ENCODE results near the gene PANK2.

PANK2 gene

DNA sequence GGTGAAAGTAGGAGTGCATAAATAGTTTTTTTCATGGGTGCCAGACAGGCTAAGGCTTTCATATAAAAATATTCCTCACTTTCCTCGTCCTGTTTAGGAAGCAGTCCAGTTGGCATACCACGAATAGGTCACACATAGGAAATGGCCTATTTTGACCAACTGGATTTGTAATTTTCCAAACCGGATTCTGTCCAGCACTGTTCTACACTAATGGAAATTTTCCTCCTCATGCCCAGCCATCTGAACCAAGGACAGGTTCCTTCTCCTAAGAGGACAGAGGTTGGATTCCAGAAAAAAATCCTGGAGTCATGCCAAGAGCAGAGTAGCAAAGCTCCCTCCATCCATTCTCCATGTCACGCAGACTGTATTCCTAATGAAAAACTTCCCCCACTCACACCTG lies 43.1 kb downstream of the PANK2 start:
- TF ChIP-seq CREB1 (IDR thresholded peaks at IDR 0.05; ENCODE audit: low read depth), result no peak
- no peak for TF ChIP-seq EP300 (IDR thresholded peaks at IDR 0.05; ENCODE audit: borderline replicate concordance)
- TF ChIP-seq, protein P1, sequence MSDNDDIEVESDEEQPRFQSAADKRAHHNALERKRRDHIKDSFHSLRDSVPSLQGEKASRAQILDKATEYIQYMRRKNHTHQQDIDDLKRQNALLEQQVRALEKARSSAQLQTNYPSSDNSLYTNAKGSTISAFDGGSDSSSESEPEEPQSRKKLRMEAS (IDR thresholded peaks at IDR 0.05), result no peak
- TF ChIP-seq NFIC (IDR thresholded peaks at IDR 0.05), result no peak
- no peak for TF ChIP-seq TCF12 (IDR thresholded peaks at IDR 0.05; ENCODE audit: low read depth)
- TF ChIP-seq ZBTB7A (IDR thresholded peaks at IDR 0.05; ENCODE audit: low read depth), result no peak
- TF ChIP-seq TAF1 (IDR thresholded peaks at IDR 0.05; ENCODE audit: low read depth), result no peak
- no peak for TF ChIP-seq EGR1 (IDR thresholded peaks at IDR 0.05)
- no peak for TF ChIP-seq RAD21 (IDR thresholded peaks at IDR 0.05; ENCODE audit: low read depth)
- no peak for TF ChIP-seq CEBPB (IDR thresholded peaks at IDR 0.05)
- no peak for TF ChIP-seq TEAD4 (IDR thresholded peaks at IDR 0.05)
- TF ChIP-seq, protein P2, sequence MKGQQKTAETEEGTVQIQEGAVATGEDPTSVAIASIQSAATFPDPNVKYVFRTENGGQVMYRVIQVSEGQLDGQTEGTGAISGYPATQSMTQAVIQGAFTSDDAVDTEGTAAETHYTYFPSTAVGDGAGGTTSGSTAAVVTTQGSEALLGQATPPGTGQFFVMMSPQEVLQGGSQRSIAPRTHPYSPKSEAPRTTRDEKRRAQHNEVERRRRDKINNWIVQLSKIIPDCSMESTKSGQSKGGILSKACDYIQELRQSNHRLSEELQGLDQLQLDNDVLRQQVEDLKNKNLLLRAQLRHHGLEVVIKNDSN (IDR thresholded peaks at IDR 0.05), result no peak
- TF ChIP-seq, protein P3, sequence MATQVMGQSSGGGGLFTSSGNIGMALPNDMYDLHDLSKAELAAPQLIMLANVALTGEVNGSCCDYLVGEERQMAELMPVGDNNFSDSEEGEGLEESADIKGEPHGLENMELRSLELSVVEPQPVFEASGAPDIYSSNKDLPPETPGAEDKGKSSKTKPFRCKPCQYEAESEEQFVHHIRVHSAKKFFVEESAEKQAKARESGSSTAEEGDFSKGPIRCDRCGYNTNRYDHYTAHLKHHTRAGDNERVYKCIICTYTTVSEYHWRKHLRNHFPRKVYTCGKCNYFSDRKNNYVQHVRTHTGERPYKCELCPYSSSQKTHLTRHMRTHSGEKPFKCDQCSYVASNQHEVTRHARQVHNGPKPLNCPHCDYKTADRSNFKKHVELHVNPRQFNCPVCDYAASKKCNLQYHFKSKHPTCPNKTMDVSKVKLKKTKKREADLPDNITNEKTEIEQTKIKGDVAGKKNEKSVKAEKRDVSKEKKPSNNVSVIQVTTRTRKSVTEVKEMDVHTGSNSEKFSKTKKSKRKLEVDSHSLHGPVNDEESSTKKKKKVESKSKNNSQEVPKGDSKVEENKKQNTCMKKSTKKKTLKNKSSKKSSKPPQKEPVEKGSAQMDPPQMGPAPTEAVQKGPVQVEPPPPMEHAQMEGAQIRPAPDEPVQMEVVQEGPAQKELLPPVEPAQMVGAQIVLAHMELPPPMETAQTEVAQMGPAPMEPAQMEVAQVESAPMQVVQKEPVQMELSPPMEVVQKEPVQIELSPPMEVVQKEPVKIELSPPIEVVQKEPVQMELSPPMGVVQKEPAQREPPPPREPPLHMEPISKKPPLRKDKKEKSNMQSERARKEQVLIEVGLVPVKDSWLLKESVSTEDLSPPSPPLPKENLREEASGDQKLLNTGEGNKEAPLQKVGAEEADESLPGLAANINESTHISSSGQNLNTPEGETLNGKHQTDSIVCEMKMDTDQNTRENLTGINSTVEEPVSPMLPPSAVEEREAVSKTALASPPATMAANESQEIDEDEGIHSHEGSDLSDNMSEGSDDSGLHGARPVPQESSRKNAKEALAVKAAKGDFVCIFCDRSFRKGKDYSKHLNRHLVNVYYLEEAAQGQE (IDR thresholded peaks at IDR 0.05; ENCODE audit: low read depth), result no peak
- TF ChIP-seq YY1 (IDR thresholded peaks at IDR 0.05; ENCODE audit: low read depth), result no peak
- TF ChIP-seq FOXM1 (IDR thresholded peaks at IDR 0.05; ENCODE audit: borderline replicate concordance, low read depth), result no peak

DNA sequence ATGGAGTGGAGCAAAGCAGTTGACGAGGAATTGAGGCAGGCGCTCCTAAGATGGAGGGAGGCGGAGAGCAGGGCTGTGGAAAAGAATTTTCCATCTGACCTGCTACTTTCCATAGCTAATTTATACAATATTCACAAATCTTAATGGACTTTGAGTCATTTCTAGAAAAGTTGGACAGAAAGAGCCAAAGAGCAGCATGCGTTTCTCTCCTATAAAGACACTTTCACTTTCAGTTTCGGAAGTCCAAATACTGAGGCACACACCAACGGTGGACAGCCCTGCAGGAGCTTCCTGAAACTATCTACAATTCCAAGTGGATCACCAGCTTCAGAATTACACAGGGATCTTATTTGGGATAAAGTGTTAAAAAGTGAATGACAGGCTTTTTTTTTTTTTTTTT lies 43.5 kb downstream of the PANK2 start:
- TF ChIP-seq, protein P3 (IDR thresholded peaks at IDR 0.05; ENCODE audit: low read depth), result no peak
- no peak for TF ChIP-seq YY1 (IDR thresholded peaks at IDR 0.05; ENCODE audit: low read depth)

DNA sequence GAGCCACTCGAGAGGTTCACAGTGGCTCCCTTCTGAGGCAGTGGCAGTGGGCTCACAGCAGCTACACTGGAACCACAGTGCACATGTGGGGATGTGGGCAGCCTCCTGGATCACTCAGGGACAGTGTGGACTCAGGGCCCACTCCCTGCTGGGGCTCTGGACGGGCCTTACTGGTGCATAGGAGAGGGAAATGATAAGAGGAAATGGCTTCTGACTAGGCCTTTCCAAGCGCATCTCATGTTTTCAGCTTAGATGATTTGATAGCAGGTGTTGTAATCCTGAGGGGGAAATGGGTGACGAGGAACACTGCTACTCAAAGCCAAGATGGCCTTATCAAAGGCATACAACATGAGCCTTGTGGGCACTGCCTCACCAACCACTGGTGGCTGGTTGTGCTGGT lies 44.0 kb downstream of the PANK2 start:
- TF ChIP-seq, protein P2 (IDR thresholded peaks at IDR 0.05), result no peak
- TF ChIP-seq TCF12 (IDR thresholded peaks at IDR 0.05; ENCODE audit: low read depth) (no peak), EP300 (IDR thresholded peaks at IDR 0.05; ENCODE audit: borderline replicate concordance) (no peak), CREB1 (IDR thresholded peaks at IDR 0.05; ENCODE audit: low read depth) (no peak), TEAD4 (IDR thresholded peaks at IDR 0.05) (no peak), CEBPB (IDR thresholded peaks at IDR 0.05) (no peak), RAD21 (IDR thresholded peaks at IDR 0.05; ENCODE audit: low read depth) (no peak), NFIC (IDR thresholded peaks at IDR 0.05) (no peak), YY1 (IDR thresholded peaks at IDR 0.05; ENCODE audit: low read depth) (no peak)
- TF ChIP-seq, protein P3 (IDR thresholded peaks at IDR 0.05; ENCODE audit: low read depth), result no peak
- TF ChIP-seq, protein P1 (IDR thresholded peaks at IDR 0.05), result no peak

GRCh38 chr20:3934624-3935023 lies 45.4 kb downstream of the PANK2 start:
- TF ChIP-seq TEAD4 (IDR thresholded peaks at IDR 0.05), result no peak
- no peak for TF ChIP-seq TCF12 (IDR thresholded peaks at IDR 0.05; ENCODE audit: low read depth)
- TF ChIP-seq, protein P3 (IDR thresholded peaks at IDR 0.05; ENCODE audit: low read depth), result no peak
- TF ChIP-seq FOXM1 (IDR thresholded peaks at IDR 0.05; ENCODE audit: borderline replicate concordance, low read depth), result no peak
- no peak for TF ChIP-seq EP300 (IDR thresholded peaks at IDR 0.05; ENCODE audit: borderline replicate concordance)
- no peak for TF ChIP-seq EGR1 (IDR thresholded peaks at IDR 0.05)
- no peak for TF ChIP-seq TAF1 (IDR thresholded peaks at IDR 0.05; ENCODE audit: low read depth)
- no peak for TF ChIP-seq CEBPB (IDR thresholded peaks at IDR 0.05)
